ENCODE measurements around the gene NLK.
"Not testable (repeated sequence)": the region's sequence is repeated elsewhere in the genome, so short reads cannot be mapped to it uniquely, and the experiment has no call there.

Gene NLK

DNA sequence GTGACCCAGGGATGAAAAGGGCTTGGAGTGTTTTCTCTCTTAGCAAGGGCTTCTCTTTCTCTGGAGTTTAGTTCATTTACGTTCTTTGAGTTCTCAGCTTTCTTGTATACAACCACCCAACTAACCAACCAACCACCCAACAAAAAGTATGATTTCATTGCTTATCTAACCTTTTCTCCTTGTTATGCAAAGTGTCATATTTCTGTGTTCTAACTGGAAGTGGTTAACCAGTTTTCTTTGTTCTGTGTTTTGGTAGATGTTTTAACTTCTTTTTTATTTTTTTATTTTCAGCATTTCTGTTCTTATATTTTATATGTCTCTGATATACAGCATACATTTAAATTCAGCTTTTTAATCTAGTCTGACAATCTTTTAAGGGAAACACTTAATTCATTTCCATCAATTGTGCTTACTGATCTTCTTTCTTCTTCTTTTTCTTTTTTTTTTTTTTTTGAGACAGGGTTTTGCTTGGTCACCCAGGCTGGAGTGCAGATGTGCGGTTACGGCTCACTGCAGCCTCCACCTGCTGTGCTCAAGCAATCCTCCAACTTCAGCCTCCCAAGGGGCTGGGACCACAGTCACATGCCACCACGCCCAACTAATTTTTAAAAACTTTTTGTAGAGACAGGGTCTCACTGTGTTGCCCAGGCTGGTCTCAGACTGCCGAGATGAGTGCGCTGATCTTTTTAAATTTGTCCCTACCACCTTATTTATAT, 29.6 kb downstream of the NLK start:
- no peak for DNase-seq (ENCODE audit: low read depth in 3 of 3, low spot score in 1 of 3)

DNA sequence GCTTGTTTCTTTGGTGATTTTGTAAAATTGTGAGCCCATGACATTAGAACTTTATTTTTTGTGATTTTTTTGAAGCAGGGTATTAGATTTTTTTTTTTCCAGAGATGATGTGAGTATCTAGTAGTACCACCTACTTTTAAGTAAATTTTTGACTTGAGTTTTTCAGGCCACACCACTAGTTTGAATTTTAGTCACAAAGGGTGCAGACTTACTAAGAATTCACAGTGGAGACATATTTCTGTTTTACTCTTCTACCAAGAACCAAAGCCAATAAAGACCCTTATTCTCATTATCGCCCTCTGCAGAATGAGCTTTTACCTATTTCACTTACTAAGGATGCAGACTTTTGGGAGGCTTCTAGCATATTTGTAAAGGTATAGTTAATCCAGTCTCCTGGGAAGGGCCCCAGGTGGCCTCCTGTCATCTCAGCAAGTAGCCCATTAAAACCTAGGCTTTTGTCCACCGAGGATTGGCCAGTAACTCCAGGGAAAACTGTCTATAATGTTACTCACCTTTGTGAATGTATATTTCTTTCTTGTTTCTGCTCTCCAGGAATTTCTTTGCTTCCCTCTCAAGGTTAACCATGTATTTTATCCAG, 30.6 kb downstream of the NLK start:
- no peak for DNase-seq (ENCODE audit: low read depth in 3 of 3, low spot score in 1 of 3)

DNA sequence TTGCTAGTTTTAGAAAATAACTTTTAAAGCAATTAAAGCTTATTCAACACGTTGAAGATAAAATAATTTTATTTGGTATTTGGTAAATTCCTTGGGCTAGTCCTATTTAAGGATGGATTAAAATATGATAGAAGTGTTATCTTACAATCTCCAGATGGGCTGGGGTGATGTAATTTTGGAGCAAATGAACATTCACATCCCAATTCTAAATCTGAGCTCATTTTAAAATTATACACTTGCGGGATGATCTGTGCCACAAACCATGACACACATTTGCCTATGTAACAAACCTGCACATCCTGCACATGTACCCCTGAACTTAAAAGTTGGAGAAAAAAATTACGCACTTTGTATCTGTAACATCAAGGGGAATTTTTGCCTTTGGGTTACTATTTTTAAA, 31.5 kb downstream of the NLK start:
- no peak for DNase-seq (ENCODE audit: low read depth in 3 of 3, low spot score in 1 of 3)

GRCh38 chr17:28076144-28076543, 33.7 kb downstream of the NLK start:
- DNase-seq (ENCODE audit: low read depth in 3 of 3, low spot score in 1 of 3): no peak

DNA sequence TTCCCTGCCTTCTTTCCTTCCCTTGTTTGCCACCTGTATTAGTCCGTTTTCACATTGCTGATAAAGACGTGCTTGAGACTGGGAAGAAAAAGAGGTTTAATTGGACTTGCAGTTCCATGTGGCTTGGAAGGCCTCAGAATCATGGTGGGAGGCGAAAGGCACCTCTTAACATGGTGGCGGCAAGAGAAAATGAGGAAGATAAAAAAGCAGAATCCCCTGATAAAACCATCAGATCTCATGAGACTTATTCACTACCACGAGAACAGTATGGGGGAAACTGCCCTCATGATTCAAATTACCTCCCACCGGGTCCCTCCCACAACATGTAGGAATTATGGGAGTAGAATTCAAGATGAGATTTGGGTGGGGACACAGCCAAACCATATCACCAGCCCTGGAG, 34.7 kb downstream of the NLK start:
- DNase-seq (ENCODE audit: low read depth in 3 of 3, low spot score in 1 of 3): not testable (repeated sequence)

DNA sequence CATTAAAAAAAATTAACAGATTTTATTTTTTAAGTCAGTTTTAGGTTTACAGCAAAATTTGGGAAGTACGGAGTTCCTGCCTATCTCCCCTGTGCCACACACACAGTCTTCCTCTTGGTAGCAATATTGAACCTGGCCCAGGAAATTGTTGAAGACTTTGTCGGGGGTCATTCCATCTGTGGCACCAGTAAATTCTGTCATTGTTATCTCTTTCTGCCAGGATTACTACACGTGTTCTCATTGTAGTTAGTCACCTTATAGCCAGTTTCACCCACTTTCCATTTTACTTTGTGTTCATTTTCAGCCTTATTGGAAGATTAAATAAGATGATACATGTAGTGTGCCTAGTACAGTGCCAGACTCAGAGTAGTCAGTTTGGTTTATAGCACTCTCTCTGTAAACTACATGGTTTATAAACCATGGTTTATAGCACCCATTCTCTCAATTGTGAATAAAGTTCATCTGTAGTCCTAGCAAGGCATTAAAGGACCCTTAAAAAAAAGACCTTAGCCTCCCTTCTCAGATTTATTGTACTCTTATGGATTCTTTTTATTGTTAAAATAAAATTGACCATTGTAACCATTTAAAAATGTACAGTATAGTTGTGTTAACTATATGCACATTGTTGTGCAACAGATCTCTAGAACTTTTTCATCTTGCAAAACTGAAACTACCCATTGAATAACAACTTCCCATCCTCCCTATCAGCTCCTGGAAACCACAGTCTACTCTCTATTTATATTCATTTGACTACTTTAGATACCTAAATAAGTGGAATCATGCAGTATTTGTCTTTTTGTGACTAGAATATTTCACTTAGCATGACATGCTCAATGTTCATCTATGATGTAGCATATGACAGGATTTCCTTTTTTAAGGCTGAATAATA, 36.1 kb downstream of the NLK start:
- DNase-seq (ENCODE audit: low read depth in 3 of 3, low spot score in 1 of 3): no peak

GRCh38 chr17:28081467-28081866, 39.0 kb downstream of the NLK start:
- no peak for DNase-seq (ENCODE audit: low read depth in 3 of 3, low spot score in 1 of 3)

DNA sequence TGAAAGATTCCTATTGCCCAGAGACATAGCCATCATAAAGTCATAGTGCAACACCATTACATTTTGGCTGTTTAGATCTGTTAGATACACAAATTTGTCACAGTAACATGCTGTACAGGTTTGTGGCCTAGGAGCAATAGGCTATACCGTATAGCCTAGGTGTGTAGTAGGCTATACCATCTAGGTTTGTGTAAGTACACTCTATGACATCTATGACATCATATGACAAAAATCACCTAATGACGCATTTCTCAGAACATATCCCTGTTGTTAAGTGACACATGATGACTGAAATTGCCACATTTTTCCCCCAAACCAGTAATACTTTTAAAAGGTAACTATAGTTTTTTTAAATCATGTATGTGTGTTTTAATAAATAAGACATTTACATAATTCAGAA, 43.3 kb downstream of the NLK start:
- no peak for DNase-seq (ENCODE audit: low read depth in 3 of 3, low spot score in 1 of 3)

- no peak for DNase-seq (ENCODE audit: low read depth in 3 of 3, low spot score in 1 of 3)
Observed at GRCh38 chr17:28086519-28086918, 44.0 kb downstream of the NLK start.

GRCh38 chr17:28087743-28088142, 45.3 kb downstream of the NLK start:
- no peak for DNase-seq (ENCODE audit: low read depth in 3 of 3, low spot score in 1 of 3)

- DNase-seq (ENCODE audit: low read depth in 3 of 3, low spot score in 1 of 3): no peak
Observed at GRCh38 chr17:28090551-28090950, 48.1 kb downstream of the NLK start.

- no peak for DNase-seq (ENCODE audit: low read depth in 3 of 3, low spot score in 1 of 3)
Observed at GRCh38 chr17:28092088-28092487, 49.6 kb downstream of the NLK start.

DNA sequence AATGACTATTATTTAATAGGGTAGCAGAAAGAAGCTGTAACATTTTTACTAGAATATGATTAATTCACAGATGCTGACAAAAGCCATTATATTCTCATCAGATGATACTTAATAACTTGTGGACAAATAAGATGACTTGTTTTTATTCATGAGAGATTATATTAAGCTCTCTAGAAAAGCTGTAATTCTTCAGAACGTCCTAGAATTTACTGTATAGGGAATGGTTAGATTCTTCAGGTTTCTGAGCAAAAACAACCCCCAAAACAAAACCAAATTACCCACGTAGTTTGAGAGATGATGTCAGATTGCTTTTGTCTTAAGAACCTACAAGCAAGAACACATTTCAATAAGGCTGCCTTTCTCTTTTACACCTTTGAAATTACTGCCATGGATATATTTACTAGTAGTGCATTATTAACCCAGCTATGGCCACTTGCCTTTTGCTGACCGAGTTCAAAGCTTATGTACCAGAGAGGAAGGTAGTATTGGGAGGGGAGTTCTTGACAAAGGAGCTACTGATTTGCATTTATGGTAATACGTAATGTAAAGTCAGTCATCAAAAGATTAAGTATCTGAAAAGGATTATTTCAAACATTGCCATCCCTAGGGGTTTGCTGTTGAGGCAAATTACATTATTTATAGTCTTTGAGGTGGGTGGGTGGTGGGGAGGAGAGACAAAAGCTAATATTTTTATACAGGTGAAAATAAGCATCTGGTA, 51.7 kb downstream of the NLK start:
- no peak for DNase-seq (ENCODE audit: low read depth in 3 of 3, low spot score in 1 of 3)

- no peak for DNase-seq (ENCODE audit: low read depth in 3 of 3, low spot score in 1 of 3)
Observed at GRCh38 chr17:28096756-28097155, 54.3 kb downstream of the NLK start.

DNA sequence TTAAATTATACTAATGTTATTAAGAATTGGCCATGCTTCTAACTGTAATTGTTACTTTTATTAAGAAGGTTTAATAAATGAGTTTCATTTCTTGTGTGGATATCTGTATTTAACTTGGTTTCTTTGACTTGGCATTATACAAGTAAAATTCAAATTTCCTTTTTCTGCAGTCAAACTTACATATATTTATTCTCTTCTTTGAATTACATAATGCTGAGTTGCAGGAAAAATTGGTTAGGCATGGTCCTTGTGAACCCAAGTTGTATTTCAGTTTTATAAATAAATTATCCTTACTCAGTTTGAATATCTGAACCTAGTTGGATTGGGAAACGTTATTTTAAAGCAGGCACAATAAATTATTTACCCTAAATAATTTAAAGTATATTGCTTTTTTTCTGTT, 54.8 kb downstream of the NLK start:
- no peak for DNase-seq (ENCODE audit: low read depth in 3 of 3, low spot score in 1 of 3)

DNA sequence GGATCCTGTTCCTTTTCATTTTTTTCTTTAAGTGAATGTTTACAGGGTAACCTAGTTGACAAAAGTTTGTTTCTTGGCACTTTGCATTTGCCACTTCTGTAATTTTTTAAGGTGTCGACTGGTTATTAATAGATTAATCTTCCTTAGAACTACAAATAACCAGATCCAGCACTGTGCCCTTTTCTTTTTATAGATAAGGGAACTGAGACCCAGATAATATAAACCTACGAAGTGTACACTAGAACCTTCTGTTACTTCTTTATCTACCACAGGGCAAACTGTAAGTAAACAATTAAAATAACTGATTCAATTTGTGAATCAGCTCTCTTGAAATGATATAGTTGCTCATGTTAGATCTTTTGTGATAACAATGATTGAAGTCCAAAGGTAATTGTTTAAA, 55.4 kb downstream of the NLK start:
- DNase-seq (ENCODE audit: low read depth in 3 of 3, low spot score in 1 of 3): no peak

GRCh38 chr17:28098591-28098990, 56.1 kb downstream of the NLK start:
- not testable (repeated sequence) for DNase-seq (ENCODE audit: low read depth in 3 of 3, low spot score in 1 of 3)

DNA sequence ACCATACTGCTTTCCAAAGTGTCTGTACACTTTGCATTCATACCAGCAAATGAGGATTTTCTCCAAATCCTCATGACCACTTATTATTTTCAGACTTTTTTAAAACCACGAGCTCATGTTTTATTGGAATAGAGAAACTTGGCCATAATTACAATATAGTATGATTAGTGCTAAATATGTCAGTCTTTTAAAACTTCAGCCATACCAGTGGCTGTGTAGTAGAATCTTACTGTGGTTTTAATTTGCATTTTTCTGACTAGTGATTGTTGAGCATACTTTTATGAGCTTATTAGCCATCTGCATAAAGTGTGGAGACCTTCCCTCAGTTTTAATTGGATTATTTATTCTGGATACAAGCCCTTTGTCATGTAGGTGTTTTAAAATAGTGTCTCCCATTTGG, 57.8 kb downstream of the NLK start:
- DNase-seq (ENCODE audit: low read depth in 3 of 3, low spot score in 1 of 3): no peak

GRCh38 chr17:28100936-28101335, 58.5 kb downstream of the NLK start:
- no peak for DNase-seq (ENCODE audit: low read depth in 3 of 3, low spot score in 1 of 3)

- DNase-seq (ENCODE audit: low read depth in 3 of 3, low spot score in 1 of 3): no peak
Observed at GRCh38 chr17:28101919-28102318, 59.4 kb downstream of the NLK start.

DNA sequence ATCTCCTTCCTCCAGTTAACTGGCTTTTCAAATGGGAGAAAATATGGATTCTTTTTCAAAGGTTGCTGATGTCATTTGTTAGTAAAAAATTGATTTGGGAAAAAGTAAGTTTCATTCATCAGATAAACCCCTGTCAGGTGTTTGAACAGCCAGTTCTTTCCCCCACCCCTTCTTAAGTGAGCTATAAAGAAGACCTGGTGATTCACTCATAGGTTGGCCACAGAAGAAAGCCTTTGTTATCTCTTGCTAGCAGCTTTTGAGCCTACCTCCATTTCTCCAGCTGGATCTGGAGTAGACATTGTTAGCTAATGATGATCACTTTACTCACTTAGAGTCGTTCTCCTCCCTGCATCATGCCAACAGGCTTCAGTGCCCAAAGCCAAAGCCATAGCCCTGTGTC, 63.0 kb downstream of the NLK start:
- DNase-seq (ENCODE audit: low read depth in 3 of 3, low spot score in 1 of 3): no peak

DNA sequence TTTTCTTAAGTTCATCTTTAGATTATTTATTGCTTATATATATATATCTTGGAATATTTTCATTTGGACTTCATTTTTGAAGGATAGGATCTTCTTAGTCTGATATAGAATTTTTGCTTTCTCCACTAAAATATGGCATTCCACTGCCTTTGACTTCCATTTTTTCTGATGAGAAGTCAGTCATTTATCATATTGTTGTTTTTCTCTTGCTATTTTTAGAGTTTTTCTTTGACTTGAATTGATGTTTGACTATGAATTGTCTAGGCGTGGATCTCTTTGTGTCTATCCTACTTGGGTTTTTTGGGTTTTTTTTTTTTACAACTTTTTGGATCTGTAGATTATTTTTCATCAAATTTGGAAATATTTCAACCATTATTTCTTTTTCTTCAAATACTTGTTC, 67.7 kb downstream of the NLK start:
- no peak for DNase-seq (ENCODE audit: low read depth in 3 of 3, low spot score in 1 of 3)
